Tibial artery (tissue), 4 donors: ENCODE measurements around the gene SERPINA1.

ENCODE experiments used
- DNase-seq, 2 donors: peaks; one replicate each; pipeline ENCODE4 v3.0.0-alpha.2; 2019
- H3K27ac ChIP-seq, 2 donors: fragments of 200-600 bp; sonication (generic) in 1 of 2; 1 replicate in 1 of 2; 2 replicates in 1 of 2; pipeline ENCODE4 v1.5.1; 2018 to 2019; ENCODE audit warnings: mild to moderate bottlenecking in 1 of 2
- H3K27me3 ChIP-seq, 2 donors: fragments of 200-600 bp; sonication (generic) in 1 of 2; one replicate each; pipeline versions ENCODE4 v1.5.1 to v1.6.0; 2016 to 2019
- H3K36me3 ChIP-seq, 3 donors: fragments of 200-600 bp; sonication (generic) in 2 of 3; one replicate each; pipeline ENCODE4 v1.5.1; 2016 to 2019; ENCODE audit warnings: mild to moderate bottlenecking in 2 of 3
- H3K4me1 ChIP-seq, 4 donors: fragments of 200-600 bp; sonication (generic) in 2 of 4; 1 replicate in 3 of 4; 2 replicates in 1 of 4; pipeline ENCODE4 v1.5.1; 2016 to 2019
- H3K4me3 ChIP-seq, 2 donors: fragments of 200-600 bp; sonication (generic) in 1 of 2; 1 replicate in 1 of 2; 2 replicates in 1 of 2; pipeline ENCODE4 v1.5.1; 2018 to 2019; ENCODE audit warnings: mild to moderate bottlenecking in 2 of 2
- H3K9me3 ChIP-seq, 3 donors: fragments of 200-600 bp; sonication (generic) in 1 of 3; one replicate each; pipeline ENCODE4 v1.5.1; 2016 to 2019
- CTCF ChIP-seq, 2 experiments: fragments of 200-600 bp in 1 of 2; fragments of 450-650 bp in 1 of 2; IDR thresholded peaks; one replicate each; pipeline ENCODE4 v1.5.1; 2017 to 2019; ENCODE audit warnings: antibody characterized with exemption in 2 of 2, mild to moderate bottlenecking in 1 of 2, moderate library complexity in 1 of 2
- intact Hi-C: fragments of 100-400 bp; cut with DNase I; formaldehyde crosslinking; loops from one replicate; pipeline ENCODE4 v1.15.0; 2023; ENCODE audit warnings: low total_unique reads

Gene SERPINA1

GRCh38 chr14:94337274-94337673 lies 51.1 kb downstream of the SERPINA1 start:
- Histone ChIP-seq H3K27me3 (no peaks in the 10 kb centered on the region), H3K4me3 (no peak overlapping the region), H3K36me3 (no peaks in the 10 kb centered on the region), H3K9me3 (no peaks in the 10 kb centered on the region), H3K4me1 (peaks cover 0 to 10% (median 7%) of the 10 kb centered on the region in 4 donors), H3K27ac (no peak overlapping the region)
- no peak for TF ChIP-seq CTCF (IDR thresholded peaks at IDR 0.05)
- DNase-seq = no peak
- intact Hi-C loops = no loop called here

GRCh38 chr14:94334872-94335271 lies 53.5 kb downstream of the SERPINA1 start:
- DNase-seq = no peak
- Histone ChIP-seq H3K4me3 (no peak overlapping the region), H3K9me3 (no peaks in the 10 kb centered on the region), H3K36me3 (no peaks in the 10 kb centered on the region), H3K27ac (no peak overlapping the region), H3K4me1 (no peaks in the 10 kb centered on the region), H3K27me3 (no peaks in the 10 kb centered on the region)
- no peak for TF ChIP-seq CTCF (IDR thresholded peaks at IDR 0.05)
- intact Hi-C loops = no loop called here

- no peaks in the 10 kb centered on the region for H3K9me3 ChIP-seq
- intact Hi-C loops = no loop called here
- H3K27me3 ChIP-seq = no peaks in the 10 kb centered on the region
- DNase-seq = no peak
- no peak for TF ChIP-seq CTCF (IDR thresholded peaks at IDR 0.05)
- no peaks in the 10 kb centered on the region for H3K4me1 ChIP-seq
- no peak overlapping the region for H3K4me3 ChIP-seq
- H3K36me3 ChIP-seq = no peaks in the 10 kb centered on the region
- H3K27ac ChIP-seq = no peak overlapping the region
Observed at GRCh38 chr14:94332587-94332986, 55.8 kb downstream of the SERPINA1 start.

- H3K4me1 ChIP-seq = no peaks in the 10 kb centered on the region
- H3K27ac ChIP-seq = no peak overlapping the region
Observed at GRCh38 chr14:94332063-94332583, 56.3 kb downstream of the SERPINA1 start.

GRCh38 chr14:94331462-94331861 lies 56.9 kb downstream of the SERPINA1 start:
- Histone ChIP-seq H3K27me3 (no peaks in the 10 kb centered on the region), H3K9me3 (no peaks in the 10 kb centered on the region), H3K27ac (no peak overlapping the region), H3K4me1 (no peaks in the 10 kb centered on the region), H3K36me3 (no peaks in the 10 kb centered on the region), H3K4me3 (no peak overlapping the region)
- intact Hi-C loops = no loop called here
- no peak for DNase-seq
- no peak for TF ChIP-seq CTCF (IDR thresholded peaks at IDR 0.05)

More at GRCh38 chr14:94332063-94332583, 56.3 kb downstream of the SERPINA1 start:
- no peak for TF ChIP-seq CTCF (IDR thresholded peaks at IDR 0.05)
- H3K4me3 ChIP-seq = no peak overlapping the region
- no peaks in the 10 kb centered on the region for H3K36me3 ChIP-seq
- H3K9me3 ChIP-seq = no peaks in the 10 kb centered on the region
- intact Hi-C loops = no loop called here
- no peaks in the 10 kb centered on the region for H3K27me3 ChIP-seq
- no peak for DNase-seq

GRCh38 chr14:94330857-94331256 lies 57.5 kb downstream of the SERPINA1 start:
- no peak for DNase-seq
- intact Hi-C loops = no loop called here
- Histone ChIP-seq H3K9me3 (no peaks in the 10 kb centered on the region), H3K36me3 (no peaks in the 10 kb centered on the region), H3K27me3 (no peaks in the 10 kb centered on the region), H3K4me3 (no peak overlapping the region), H3K27ac (no peak overlapping the region), H3K4me1 (no peaks in the 10 kb centered on the region)
- TF ChIP-seq CTCF (IDR thresholded peaks at IDR 0.05) = no peak
